Measurements from ENCODE around the gene PCDHGA1.

The PCDHGA1 gene

GRCh38 chr5:141475625-141476131 is 145.4 kb downstream of the PCDHGA1 start, which contains the start of gene PCDHGC3:
Gene PCDHGC3 (plus strand): TSS chr5:141475966. CDS start chr5:141476117, 151 bp downstream.
- DNase-seq, result peak; percentile 50

- DNase-seq, result no peak
Measured at GRCh38 chr5:141476132-141476911, 146.0 kb downstream of the PCDHGA1 start.

GRCh38 chr5:141477044-141477575 is 146.8 kb downstream of the PCDHGA1 start:
- no peak for DNase-seq

- no peak for DNase-seq
Measured at GRCh38 chr5:141477815-141478214, 147.5 kb downstream of the PCDHGA1 start.

GRCh38 chr5:141478321-141478945 is 148.1 kb downstream of the PCDHGA1 start:
- DNase-seq, result no peak

- DNase-seq, result no peak
Measured at GRCh38 chr5:141479776-141480175, 149.5 kb downstream of the PCDHGA1 start.

- no peak for DNase-seq
Measured at GRCh38 chr5:141483902-141484301, 153.6 kb downstream of the PCDHGA1 start.

- DNase-seq, result no peak
Measured at GRCh38 chr5:141484310-141484640, 154.0 kb downstream of the PCDHGA1 start.

- no peak for DNase-seq
Measured at GRCh38 chr5:141484641-141485311, 154.5 kb downstream of the PCDHGA1 start, which contains the start of gene PCDHGC4. Gene PCDHGC4 (plus strand): TSS chr5:141485030. CDS start chr5:141485174, 144 bp downstream.

- no peak for DNase-seq
Measured at GRCh38 chr5:141485321-141486055, 155.2 kb downstream of the PCDHGA1 start.

GRCh38 chr5:141486091-141486490 is 155.8 kb downstream of the PCDHGA1 start:
- no peak for DNase-seq

GRCh38 chr5:141487131-141487530 is 156.8 kb downstream of the PCDHGA1 start:
- no peak for DNase-seq

- DNase-seq, result no peak
Measured at GRCh38 chr5:141488591-141489561, 158.6 kb downstream of the PCDHGA1 start, which contains the start of gene PCDHGC5. Gene PCDHGC5 (plus strand): TSS chr5:141489081. CDS start chr5:141489241, 160 bp downstream.

- no peak for DNase-seq
Measured at GRCh38 chr5:141489841-141490240, 159.5 kb downstream of the PCDHGA1 start.

GRCh38 chr5:141490271-141490670 is 160.0 kb downstream of the PCDHGA1 start:
- no peak for DNase-seq

GRCh38 chr5:141490771-141491170 is 160.5 kb downstream of the PCDHGA1 start:
- no peak for DNase-seq

- DNase-seq, result no peak
Measured at GRCh38 chr5:141491323-141492167, 161.2 kb downstream of the PCDHGA1 start.

GRCh38 chr5:141492168-141492885 is 162.0 kb downstream of the PCDHGA1 start:
- peak; percentile 25 for DNase-seq
